GM18499 (cell line): ENCODE data around the gene FBN1.

Experiments used
- ATAC-seq: cut with Tn5 transposase; IDR thresholded peaks from one replicate; pipeline ENCODE4 v1.9.1; 2021; ENCODE audit warnings: moderate number of reproducible peaks; ENCODE audit not compliant: insufficient read depth, unreplicated experiment

Gene FBN1

DNA sequence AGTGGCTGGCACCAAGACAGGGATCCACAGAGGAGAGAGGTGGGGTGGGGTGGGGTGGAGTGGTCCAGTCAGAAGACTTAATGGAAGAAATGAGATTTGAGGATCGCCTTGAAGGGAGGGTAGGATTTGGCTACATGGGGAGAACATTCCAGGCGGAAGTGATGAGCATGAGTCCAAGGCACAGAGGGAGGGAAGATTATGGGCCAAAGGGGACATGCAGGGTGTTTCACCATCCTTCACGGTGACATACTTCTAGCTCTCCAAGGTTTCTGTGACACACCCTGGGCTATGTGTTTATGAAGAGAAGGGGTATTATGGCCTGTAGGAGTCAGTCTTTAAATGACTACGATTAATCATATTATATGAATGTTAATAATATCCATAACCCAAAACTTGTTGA is 7.7 kb upstream of the FBN1 start:
- no peak for ATAC-seq

DNA sequence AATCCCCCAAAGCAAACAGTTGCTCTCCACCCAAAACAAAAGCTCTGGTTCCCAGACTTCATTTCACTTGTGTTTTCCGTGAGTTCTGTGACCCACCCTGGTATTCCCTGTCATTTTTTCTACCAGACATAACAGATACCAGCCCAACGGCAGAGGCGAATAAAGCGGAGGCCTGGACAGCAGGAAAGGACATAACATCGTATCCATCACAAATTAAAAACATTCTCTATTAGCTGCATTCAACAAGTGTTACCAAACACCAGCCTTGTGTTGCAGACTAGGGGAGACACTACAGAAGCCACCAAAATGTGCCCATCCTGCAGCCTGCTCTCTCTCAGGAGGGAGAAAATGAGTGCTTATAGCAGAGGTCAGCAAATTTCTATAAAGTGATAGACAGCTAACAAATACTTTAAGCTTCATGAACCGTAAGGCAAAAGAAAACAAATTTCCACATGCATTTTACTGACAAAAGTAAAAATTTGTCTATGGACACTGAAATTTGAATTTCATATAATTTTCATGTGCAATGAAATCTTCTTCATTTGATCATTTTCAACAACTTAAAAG is 7.1 kb upstream of the FBN1 start:
- no peak for ATAC-seq

DNA sequence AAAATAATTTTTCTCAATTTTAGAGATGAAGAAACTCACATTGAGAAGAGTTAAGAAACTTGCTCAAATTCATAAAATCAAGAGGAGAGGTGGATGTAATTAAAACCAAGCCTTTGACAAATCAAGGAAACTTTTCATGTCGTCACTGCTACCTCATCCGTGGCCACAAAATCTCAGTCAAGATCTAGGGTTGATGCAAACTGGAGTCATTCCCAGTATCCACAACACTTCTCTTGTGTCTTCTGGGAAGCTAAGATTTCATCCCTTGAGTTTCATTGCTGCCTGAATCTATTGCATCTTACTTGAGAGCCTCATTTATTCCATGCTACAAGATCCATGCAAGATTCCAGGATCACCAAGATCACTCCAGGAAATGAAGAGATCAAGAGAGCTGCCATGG is 5.4 kb upstream of the FBN1 start:
- ATAC-seq = no peak

DNA sequence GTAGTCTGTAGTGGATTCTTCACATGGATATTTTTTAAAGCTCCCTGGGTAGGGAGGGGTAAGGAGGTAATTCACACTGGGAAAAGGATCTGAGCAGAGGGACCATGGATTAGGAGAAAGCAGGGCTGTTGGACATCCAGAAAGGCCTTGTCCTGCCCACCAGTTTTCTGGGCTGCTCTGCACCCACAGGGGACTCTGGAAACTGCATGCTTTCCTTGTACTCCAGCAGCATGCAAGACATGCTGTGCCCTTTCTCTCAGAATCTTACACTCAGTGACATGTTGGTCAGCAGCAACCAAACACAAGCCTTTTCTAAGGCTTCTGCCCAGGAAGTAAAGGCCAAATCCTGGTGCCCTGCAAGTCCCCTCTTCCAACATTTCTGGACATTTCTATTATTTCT is 2.5 kb upstream of the FBN1 start:
- no peak for ATAC-seq

DNA sequence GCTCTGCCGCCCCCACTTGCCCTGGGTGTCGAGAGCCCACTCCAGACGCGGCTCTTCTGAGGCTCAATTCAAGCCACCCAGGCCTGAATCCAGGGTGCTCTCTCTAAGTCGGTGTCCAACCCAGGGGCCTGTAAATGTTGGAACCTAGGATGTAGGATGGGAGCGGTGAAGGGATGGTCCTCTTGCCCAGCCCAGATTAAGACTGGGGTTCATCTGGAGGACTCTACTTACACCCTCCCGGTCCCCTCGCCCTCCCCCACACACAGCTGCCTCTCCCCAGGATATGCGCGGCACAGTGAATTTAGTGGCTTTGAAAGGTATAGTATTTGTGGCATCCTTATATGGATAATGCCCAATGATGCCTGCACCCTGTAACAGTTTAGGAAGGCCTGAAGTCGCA is 822 bp upstream of the FBN1 start:
- no peak for ATAC-seq

DNA sequence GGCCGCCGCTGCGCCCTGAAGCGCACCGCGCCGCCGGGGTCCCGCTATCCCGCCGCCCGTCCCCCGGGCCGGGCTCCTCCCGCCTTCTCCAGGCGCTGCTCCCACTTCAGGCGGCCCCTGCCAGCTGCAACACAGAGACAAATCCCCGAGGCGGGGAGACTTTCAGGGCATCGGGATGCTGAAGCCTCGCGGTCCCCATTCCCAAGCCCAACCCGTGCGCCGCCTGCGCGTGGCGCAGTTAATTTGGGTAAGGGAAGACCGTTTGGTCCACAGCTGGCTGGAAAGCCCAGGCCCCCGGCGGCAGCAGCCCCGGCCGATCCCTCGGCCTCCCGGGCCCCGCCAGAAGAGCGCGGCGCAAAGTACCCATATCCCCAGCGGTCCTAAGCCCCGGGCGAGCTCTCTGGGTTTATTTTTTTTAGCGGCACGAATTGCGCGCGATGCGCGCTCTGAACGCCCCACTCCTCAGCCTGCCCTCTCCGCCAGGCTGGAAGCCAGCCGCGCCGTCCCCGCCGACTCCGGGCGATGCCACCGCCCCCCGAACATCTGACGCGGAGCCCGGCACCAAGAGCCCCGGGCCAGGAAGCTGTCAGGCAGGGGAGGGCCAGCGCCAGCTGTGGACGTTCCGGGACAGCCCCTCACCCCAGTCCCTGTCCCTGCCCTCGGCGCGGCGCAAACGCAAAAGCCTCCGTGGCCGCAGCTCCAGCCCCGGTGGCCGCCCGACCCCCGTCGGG is 517 bp downstream of the FBN1 start:
- peak; percentile 26 for ATAC-seq

DNA sequence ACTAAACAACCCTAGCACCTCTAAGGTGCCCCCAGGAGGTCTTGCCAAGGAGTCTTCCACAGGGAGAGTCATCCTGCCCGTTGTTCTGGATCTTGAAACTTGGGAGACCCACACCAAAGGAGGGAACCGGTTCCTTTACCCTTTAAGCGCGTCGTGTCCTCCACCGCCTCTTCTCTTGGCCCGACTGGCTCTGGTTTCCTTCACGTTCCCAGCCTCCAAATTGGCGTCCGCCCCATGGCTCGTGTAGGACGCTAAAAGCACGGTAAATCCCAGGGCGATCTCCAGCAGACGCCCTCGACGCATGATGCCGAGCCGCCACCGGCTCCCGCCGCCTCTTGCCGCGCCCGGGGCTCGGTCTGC is 1.1 kb downstream of the FBN1 start:
- no peak for ATAC-seq

DNA sequence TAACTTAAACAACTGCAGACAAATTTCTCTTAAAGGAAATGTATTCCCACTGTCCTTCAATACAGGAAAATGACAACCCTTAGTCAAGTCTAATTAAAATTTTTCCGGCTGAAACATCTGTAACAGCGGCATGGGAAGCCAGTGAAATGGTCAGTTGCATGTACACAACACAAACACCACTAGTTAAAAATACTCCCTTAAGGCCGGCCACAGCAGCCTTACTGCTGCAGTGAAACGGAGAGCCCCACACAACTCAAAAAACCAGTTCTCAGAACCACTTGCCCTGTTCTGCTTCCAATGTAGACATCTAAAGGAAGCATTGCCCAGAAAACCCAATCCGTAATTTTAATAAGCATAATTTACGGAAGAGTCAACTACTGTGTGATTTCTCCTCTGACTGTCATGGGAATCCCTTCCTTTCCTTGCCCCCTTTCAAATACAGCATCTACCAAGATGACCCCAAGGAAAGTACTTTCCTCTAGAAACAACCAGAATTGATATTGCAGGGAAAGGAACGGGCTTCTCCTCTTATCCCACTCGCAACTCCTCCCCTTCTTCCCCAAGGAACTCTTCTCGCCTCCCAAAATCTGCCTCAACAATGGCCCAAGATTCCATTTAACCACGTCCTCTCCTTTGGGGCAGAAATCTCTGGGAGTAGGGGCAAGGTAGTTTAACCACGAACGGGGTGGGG is 1.6 kb downstream of the FBN1 start:
- ATAC-seq = no peak

DNA sequence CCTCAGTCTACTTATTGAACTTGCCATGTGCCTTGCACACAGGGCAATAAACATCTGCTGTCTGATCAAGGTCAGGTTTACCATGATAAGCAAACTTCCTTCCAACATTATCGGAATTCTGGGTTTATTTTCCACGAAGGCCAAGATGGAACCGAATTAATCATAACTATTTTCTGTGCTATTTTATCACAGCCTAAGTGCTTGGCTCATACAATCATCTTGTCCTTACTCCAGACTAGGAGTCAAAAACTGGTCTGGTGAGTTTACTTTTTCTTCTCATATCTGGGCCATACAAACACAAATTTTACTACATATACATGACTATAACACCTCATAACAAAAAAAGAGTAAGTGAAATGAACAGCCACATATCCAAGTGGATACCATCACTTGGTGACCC is 2.3 kb downstream of the FBN1 start:
- ATAC-seq = no peak

DNA sequence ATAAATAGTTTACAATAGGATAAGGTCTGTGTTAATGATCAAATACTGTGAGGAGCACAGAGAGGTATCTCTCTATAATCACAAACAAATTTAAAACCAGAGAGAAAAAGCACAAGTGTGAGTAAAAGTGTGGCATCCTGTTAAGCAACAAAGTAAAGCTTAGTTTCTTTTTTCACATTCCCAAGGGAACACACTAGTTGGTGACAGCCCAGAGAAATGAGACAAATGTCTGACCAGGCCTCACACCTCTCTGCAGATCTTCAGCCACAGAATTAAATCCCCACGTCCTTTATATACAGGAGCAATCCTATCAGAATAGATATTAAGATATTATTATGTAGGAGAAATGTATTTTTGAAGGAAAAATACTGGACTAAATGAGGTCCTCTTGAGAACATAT is 2.7 kb downstream of the FBN1 start:
- ATAC-seq = no peak

DNA sequence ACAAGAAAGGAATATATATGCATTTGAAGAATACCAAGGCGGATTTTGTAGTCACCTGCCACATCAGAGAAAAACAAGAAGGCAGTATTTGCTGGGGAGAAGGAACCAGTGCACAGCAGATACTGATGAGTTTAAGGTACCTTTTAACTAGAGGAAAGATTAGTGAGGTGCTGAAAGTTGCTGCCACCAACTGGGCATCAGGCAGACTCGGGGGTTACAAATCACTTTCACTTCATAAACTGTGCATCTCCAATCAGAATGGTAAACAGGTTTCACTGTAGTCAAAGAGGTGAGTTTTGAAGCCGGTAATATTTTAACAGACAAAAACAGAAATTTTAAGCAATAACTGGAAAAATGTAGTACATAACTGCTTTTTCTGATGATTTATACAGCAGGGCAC is 4.1 kb downstream of the FBN1 start:
- ATAC-seq = no peak

DNA sequence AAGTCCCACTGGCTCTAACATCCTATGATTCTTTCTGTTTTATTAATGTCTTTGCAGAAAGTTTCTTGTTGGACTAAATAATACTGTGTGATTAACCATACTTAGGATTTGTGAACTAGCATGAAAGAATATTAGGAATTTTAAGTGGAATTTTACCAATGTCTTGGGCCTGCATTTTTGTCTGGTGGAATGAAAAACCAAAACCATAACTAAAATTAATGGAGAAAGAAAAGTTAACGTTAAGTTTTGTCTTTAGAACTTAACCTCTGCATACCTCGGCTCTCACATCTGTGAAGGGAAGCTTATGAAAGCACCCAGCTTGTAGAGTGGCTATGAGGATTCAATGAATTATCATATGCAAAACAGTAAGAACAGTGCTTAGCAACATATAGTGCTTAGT is 6.5 kb downstream of the FBN1 start:
- no peak for ATAC-seq

DNA sequence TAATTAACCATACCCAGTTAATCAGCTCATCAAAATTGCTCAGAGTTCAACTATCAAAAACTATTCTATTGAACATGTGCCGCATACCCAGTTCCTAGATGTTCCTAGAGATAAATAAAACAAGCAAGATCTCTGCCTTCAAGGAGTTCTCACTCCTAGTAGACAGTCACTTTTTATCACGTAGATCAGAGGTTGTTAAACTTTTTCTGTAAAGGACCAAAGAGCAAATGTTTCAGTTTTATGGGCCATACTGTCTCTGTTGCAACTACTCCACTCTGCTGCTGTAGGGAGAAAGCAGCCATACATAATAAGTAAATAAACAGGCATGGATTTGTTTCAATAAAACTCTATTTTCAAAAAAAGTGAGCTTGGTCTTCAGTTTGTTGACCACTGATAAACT is 7.9 kb downstream of the FBN1 start:
- no peak for ATAC-seq

DNA sequence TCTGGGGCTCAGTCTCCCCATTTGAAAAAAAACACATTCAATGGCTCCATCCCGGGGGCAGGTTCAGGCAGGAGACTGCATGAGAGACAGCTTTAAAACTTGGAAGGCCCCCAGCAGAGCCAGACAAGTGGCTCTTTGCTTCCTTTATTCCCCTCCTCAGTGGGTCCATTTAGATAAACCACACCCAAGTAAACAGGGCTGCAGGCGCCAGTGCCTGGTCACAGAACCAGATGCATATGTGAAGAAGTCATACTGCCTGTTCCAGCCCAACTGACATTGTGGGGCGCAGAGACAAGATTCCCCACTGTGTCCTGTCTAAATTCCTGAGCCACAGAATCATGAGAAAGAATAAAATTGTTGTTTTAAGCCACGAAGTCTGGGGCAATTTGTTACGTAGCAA is 9.0 kb downstream of the FBN1 start:
- ATAC-seq = no peak

DNA sequence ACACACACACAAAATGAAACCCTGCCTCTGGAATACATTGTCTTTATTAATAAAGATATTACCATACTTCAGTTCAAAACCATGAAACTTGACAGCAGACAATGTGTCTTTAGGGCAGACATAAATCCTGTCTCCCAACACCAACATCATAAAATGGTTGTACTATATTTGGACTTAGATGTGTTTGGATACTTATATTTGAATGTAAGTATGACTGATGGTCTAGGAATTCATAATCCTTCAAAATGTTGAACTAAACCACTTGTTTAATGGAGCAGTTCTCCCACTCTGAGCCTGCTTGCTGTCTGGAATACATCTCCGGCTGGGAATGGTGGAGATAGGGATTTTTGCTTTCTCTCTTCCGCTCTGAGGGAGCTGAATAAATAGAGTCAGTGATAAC is 10.6 kb downstream of the FBN1 start:
- no peak for ATAC-seq

DNA sequence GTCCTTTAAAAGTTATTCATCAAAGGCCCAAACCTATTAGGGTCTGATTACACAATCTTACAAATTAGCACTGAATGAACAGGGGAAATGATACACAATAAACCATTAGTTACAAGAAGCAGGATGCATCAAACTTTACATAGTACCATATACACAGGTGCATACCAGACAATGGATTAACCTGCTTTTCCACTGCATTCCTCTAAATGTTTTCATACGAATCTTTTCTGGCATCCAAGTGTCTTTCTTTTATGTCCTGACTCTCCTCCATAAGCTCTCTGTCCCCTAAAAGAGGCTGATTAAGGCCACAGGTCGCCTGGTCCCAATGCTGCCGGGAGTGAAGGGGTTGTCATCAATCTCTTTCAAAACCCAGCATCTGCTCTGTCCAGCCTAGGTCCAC is 11.4 kb downstream of the FBN1 start:
- no peak for ATAC-seq

DNA sequence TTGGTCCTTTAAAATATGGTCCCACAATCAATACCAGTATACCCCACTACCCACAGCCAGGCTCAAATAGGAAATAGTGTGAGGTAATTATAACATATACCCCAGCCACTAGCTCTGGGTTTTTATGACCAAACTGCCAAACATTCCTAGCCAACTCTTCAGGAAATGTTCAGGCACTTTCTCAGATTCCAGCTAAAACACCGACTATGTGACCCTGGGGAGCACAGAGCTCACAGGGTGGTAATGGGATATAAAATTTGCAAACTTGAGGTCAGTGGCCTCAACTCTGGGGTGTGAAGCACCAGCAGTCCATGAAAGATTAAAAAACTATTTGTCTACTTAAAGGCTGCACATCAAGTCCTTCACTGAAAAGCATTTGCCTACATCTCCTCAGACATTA is 12.9 kb downstream of the FBN1 start:
- no peak for ATAC-seq

DNA sequence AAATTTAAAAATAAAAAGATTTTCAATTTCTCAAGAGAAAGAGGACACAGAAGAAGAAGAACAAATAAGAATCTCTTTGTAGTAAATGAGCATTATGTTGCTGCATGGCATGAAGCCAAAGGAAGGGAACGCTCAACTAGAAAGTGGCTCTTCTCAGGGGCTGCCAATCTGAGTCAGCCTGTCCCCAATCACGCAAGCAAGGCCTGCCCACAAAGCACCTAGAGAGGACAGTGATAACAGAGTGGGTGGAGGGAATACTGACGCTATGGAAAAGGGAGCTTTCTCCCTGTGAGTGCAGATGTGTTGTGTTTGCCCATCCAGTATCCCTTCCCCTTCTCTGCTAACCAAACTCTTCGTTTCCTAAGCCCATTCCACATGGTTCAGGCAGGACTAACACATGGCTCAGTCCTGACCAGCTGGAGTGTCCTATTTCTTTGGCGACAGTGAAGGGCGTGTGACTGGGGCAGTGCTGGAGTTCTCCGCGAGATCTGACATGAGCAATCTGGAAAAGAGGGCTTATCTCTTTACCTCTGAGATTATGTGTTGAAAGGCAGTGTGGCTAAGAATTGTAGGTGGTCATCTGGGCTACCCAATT is 14.2 kb downstream of the FBN1 start:
- ATAC-seq = no peak

DNA sequence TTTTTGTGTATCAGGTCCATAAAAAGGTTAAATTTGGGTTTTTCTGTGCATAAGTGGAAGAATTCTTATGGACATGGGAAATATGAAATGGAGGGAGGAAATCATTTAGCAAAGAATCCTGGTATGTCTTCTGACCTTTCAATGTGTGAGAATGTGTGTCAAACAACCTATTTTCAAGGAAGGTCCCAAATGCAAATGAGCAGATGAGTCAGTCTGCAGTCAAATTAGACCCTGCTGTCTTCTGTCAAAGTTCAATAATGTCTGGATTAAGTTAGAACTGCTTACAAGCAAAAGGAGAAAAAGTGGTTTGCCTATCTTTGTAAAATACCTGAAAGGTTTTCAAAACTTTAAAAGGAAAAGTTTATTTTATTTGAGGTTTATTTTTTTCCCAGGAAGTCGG is 15.3 kb downstream of the FBN1 start:
- no peak for ATAC-seq

DNA sequence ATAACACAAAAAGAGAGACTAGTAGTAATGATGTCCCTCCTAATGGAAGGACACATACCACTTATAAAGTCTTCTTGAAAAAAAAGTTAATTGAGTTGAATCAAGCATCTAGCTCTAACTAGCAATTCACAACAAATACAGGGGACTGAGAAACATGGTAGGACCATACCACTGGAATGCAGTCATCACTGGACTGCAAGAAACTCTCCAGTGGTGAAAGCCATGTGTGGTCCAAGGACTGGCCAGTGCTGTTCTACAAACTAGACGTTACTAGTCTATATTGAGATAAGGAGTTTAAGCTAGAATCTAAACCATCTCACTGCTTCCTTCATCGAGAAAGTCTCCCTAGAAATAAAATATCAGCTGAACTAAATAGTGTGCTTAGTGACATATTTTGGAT is 16.7 kb downstream of the FBN1 start:
- no peak for ATAC-seq

DNA sequence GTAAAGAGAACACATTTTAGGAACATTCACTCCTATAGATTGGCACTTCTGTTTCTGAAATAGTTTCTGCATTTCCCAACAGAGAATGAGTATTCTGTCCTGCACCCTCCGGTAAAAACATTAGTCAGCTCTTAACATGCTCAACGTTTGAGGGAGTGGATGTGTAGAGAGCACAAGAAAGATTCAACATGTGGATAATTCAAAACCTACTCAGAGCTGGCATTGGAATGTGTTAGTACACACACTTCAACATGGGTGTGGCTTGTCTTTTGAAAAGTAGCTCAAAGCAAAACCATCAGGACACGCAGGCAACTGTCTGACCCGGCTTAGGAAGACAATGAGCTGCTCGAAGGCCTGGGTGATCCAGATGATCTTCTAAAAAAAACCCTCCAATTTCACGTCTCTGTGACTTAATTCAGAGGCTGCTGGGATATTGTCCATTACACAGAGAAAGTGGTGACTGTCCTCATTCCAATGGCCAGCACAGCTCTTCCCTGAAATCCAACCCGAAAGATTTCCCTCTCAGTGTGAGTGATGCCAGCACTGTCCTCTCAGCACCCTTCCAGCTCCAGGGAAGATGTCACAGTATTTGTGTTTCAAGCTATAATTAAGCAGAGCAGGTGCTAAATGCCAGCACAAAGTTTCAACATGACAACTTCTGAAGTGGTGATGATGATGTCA is 18.1 kb downstream of the FBN1 start:
- ATAC-seq = no peak
